NCI-H510A treated with DMSO at 0.1 percent for 48 hours (cell line): ENCODE results near the gene SH3BGRL.
A peak's percentile ranks its signal among the peaks of the same experiment; 100 is the strongest.

ENCODE experiments used
- DNase-seq: peaks from one replicate; lab custom pipeline; 2025; lab: John Stamatoyannopoulos, UW

The SH3BGRL gene

DNA sequence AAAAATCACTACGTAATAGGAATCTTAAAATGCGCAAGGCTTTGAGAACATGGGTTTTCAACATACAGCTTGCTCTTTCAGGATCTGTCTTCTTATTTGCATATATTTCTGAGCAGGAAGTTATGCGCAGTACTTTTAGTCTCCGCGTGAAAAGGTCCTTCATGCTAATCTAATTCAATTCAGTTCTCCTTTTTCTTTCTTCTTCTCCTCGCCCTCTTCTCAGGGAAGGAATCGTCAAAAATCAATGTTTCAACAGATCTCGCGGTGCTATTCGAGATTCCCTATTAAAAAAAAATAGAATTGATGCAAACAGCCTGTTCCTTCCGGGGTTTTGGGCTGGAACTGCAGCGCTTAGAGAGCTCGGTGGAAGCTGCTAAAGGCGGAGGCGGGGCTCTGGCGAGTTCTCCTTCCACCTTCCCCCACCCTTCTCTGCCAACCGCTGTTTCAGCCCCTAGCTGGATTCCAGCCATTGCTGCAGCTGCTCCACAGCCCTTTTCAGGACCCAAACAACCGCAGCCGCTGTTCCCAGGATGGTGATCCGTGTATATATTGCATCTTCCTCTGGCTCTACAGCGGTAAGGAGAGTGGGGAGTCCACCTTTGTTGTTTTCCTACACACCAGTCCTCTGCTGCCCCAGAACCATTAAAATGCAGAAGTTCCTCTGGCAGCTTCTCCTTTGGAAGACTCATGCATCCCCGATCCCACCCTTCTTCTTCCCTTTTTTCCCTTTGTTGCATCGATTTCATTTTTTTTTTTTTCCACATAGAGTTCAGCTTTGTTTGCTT lies at the start of gene SH3BGRL, which contains the start of gene HMGN5:
Gene SH3BGRL, plus strand, starts transcription at position 432 of the 785 bp plus-strand sequence. Its CDS starts 99 bp downstream, at position 531.
Gene HMGN5, minus strand, starts transcription at position 243 of the 785 bp plus-strand sequence. CDS start 80,364 bp downstream, outside the sequence.
- DNase-seq = peak; percentile 14

DNA sequence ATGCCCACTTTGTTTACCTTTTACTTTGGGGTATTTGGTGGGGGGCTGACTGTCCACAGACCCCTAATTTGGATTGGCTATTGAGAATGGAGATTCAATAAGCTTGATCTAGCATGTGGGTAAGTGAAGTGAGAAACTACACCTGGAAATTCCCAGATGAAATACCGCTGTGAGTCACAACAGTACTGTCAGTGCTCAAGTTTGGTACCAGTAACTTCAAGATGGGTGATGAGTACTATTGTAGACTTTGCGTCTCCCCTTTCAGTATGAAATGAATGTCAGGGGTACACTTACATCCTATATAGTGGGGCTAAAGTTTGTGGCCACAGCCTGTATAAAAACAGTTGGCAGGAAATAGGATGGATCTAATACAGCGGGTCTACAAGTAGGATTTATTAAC lies 33.5 kb upstream of the SH3BGRL start:
- no peak for DNase-seq

DNA sequence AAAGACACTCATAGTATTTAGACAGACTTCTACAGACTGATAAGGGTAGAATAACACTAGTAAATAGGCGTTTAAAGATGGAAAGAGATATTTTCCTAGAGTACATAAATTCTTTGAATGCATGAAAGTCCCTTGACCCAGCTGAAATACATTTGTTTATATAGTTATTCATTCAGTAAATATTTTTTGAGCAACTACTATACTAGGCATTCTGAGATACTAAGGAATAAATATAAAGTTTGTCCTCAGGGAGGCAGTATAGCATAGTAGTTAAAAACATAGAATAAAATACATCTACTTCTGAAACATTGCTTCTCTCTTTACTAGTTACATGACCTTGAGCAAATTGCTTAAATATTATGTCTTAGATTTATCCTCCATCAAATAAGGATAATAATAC lies 27.6 kb upstream of the SH3BGRL start:
- no peak for DNase-seq

DNA sequence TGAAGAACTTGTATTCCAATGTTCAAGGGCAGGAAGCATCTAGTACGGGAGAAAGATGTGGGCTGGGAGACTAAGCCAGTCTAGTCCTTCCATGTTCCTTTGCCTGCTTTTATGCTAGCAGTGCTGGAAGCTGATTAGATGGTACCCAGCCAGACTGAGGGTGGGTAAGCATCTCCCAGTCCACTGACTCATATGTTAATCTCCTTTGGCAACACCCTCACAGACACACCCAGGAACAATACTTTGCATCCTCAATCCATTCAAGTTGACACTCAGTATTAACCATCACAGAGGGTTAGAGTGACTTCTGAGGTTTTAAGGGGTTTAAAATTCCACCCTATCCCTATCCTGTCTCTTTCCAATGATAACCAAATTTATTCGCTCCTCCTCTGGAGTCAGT lies 6.6 kb upstream of the SH3BGRL start:
- DNase-seq = no peak

DNA sequence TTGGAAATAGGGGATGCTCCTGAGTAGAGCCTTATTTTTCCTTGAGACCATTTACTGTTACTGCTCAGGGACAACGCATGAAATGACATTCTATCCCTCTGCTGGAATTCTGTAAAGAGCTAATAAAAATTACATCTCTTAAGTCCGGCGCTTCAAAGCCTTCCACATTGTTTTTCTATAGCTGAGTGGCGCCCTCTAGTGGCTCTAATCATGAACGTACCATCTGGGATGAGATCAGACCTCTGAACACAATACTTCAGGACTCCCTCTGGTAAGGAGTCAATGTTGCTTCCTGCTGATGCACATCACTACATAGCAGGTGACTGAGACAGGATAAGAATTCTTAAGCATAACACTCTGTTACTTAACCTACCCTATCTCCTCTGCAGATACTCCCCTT lies 6.2 kb upstream of the SH3BGRL start:
- peak; percentile 7 for DNase-seq

DNA sequence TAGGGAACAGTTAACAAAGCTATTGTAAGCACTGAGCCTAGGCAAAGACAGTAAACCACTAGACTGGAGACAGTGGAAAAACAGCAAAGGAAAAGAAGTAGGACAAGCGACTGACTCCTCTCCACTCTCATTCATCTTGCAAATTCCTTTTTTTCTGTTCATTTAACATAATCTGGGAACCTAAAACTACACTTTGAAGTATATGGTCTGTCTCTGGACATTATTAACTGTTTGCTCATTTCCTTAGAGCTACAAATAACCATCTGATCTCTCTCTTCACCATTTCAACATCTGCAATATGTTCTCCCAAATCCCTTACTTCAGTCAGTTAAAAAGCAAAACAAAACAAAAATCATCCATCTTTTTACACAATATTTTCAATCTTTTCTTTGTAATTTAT lies 831 bp upstream of the SH3BGRL start:
- no peak for DNase-seq

DNA sequence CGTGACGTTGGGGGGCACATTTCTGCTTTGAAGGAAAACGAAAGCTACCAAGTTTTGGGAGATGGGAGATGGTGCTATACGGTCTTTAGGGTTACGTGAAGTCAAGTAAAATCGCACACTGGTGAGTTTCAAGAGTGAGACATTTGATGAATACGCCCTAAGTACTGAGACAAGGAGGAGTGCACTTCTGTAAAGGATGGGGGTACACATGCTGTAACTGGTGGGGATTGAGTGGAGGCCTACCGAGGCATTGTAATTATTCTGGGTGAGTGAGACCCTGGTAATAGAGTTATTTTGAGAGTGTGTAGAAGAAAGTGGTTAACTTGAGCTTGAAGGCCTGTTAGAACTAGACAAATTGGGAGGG lies 536 bp downstream of the SH3BGRL start:
- DNase-seq = no peak

DNA sequence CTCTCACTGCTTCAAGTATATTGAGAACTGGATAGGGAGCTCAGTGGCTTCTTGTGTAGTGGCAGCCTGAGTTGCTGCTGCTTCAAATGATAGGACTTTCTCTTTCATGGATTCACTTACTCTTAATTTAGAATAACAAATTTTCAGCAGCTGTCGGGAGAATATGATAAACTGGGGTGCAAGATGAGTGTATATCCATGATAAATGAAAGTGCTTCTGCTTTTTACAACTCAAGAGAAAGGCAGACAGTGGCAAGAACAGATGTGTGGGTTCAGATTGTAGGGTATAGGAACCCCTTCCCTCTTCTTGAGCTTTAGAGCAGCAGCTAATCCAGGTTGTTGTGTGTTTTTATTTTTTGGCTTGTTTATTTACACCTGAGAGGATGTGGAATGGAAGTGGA lies 1.0 kb downstream of the SH3BGRL start:
- no peak for DNase-seq

DNA sequence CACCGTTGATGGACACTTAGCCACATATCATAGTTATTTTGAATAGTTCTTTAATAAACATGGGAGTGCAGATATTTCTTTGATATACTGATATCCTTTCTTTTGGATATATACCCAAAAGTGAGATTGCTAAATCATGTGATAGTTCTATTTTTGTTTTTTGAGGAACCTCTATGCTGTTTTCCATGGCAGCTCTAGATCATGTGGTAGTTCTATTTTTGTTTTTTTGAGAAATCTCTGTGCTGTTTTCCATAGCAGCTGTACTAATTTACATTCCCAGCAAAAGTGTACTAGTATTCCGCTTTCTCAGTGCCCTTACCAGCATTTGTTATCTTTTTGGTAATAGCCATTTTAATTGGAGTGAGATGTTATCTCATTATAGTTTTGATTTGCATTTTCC lies 3.6 kb downstream of the SH3BGRL start:
- DNase-seq = no peak

DNA sequence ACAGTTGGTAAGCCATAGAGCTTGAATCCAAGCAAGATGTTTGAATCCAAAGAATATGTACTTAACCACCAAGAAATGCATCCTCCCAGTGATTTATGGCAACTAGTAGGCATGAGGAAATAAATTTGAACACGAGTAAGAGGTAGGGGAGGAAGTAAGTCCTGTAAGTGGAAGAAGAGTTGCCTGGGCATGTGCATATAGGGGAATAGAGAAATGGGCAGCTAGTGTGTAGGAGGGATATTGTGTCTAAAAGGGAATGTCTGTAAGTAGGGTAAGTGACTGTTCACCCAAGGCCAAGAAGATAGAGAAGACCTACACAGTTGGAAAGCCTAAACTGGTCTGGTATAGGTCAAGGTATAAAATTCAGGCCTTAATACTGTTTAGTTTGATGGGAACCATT lies 4.6 kb downstream of the SH3BGRL start:
- DNase-seq = no peak

DNA sequence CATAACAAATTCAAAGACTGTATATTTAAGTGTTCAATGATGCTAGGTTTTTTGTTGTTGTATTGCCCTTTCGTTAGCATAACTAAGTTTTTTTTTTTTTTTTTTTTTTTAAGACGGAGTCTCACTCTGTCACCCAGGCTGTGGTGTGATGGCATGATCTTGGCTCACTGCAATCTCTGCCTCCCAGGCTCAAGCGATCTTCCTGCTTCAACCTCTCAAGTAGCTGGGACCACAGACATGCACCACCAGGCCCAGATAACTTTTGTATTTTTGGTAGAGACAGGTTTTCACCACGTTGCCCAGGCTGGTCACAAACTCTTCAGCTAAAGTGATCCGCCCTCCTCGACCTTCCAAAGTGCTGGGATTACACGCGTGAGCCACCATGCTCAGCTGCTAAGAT lies 7.0 kb downstream of the SH3BGRL start:
- no peak for DNase-seq

DNA sequence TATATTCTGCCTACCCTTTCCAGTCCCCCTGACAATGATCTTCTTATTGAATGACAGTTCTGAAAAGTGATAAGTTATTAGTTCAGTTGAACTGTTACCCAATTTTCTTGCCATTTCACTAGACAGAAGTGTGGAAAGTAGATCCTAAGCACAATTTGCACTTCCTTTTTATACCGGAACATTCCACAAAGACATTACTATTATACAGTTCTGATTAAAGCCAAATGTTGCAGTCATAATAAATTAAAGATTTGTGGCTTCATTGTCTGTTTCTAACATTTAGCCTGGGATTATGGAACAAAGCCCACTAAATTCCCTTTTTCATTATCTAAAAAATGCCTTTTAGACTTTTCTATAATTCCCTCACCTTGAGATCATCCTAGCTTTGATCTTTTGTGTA lies 13.8 kb downstream of the SH3BGRL start:
- no peak for DNase-seq

DNA sequence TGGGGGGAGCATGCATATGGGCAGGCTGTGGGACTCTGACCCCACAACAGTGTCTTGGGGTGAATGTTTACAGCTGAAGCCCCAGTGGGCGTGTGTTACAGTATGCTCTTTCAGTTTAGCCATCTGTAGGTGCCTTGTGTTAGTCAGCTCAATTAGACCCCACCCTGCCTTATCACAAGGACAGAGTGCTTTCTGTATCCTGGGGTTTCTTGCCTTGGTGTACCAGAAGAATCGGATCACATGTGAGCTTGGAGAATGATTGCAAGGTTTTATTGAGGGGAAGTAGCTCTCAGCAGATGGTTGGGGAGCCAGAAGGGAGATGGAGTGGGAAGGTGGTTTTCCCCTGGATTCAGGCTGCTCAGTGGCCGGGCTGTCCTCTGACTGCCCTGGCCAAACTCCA lies 27.3 kb downstream of the SH3BGRL start:
- DNase-seq = no peak

DNA sequence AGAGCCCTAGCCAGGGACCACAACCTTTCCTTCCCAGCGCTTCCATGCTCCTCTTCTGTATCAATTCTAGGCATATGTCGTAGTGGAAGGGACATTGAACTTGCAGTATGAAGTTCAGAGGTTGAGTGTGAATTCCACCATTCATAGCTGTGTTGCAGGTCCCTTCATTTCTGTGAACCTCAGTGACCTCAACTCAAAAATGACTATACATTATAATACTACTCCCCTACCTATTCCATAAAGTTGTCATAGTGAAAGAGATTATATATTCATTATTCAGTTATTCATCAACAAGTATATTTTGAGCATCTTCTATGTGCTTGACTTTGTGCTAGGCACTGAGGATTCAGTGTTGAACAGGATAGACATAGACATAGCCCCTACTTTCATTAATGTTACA lies 28.0 kb downstream of the SH3BGRL start:
- no peak for DNase-seq

DNA sequence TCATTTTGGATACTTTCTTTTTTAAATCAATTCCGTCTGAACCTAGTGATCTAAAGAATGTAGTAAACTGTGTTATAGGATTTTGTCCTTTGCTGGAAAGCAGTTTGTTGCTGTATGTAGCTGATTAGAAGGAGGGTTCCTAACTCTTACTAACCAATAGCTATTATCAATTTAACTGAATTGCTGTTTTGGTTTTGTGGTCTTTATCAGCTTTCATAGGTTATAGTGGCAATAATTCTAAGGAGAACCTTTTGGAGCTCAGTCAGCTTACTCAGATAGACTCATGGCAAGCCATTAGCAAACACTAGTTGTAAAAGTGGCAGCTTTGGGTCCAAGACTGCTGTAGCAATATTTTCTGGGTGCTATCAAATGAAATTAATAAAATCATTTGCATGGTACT lies 29.6 kb downstream of the SH3BGRL start:
- DNase-seq = no peak

DNA sequence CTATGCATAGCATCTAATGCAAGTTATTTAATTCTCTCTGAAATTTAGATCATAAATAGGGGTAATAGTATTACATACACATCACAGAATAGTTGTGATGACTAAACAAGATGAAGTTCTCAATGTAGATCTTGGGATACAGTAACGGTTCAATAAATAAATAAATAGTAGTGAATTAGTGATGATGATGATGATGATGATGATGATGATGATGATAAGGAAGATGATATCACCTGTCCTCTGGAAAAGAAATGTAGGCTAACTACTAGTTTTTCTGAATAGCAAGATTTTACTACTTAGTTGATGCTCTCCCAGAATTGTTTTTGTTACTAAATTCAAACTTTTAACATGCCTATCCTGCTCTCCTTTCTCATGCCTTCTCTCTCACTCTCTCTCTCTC lies 30.3 kb downstream of the SH3BGRL start:
- DNase-seq = no peak

DNA sequence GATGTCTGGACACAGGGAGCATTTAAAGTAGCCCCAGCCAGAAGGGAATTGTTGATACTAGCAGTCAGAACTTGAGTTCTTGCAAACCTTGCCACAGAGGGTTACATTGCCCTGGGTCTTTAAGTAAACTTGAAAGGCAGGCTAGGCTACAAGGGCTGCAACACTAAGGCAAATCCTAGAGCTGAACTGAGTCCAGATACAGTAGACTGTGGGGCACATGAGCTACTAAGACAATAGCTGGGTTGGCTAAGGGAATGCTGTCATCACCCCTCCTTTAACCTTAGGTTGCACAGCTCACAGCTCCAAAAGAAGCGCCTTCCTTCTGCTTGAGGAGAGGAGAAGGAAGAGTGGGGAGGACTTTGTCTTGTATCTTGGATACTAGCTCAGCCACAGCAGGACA lies 35.6 kb downstream of the SH3BGRL start:
- no peak for DNase-seq

DNA sequence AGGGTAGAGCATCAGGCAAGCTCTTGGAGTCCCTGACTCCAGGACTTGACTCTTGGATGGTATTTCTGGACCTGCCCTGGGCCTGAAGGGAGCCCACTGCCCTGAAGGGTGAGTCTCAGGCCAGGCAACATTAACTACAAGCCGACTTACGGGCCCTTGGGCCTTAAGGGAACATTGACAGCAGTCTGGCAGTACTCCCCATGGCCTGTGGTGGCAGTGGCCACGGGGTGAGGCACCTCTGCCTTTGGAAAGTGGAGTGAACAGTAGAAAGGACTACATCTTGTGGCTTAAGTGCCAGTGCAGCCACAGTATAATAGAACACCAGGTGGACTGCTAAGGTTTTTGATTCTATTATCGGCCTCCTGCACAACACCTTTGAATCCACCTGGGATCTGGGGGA lies 36.3 kb downstream of the SH3BGRL start:
- DNase-seq = no peak

DNA sequence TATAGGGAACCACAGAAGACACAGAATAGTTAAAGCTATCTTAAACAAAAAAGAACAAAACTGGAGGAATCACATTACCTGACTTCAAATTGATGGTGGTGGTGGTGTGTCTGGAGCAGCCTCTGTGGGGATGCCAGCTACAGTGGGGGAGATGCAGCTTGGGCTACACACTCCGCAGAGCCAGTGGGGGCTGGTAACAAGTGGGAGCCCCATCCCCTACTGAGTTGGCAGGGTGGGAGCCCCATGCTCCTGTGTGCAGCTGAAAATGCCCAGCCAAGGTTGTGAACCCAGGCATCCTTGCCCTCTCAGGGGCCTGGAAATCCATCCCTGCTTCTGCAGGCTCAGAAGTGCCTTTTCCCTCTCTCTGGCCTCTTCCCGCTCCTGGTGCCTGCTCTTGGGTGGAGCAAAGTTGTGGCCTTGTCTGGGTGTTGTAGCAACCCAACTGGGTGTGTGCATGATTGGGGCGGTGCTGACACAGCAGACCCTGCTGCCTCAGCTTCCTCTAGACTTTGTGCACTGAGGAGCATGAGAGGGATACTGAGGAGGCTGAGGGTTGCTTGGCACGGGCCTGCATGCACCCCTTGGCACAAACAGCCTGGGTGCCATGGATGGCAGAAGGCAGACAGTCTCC lies 38.9 kb downstream of the SH3BGRL start:
- DNase-seq = no peak

DNA sequence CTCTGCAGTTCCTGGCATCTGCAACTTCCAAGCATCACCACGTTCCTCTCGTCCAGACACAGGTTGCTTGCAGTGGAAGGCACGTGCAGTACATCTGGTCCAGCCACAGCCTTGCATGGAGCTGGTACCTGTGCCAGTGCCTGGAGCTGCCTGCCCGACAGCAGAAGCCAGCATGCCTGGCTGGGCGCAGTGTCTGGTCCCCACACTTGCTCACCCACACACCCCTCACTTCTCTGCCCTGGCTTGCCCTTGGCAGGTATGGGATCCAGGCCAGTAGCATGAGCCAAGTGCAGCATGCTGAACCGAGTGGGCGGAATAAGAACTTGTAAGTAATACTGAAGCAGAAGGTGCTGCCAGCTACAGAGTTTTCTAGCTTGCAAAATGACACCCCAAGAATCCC lies 39.9 kb downstream of the SH3BGRL start:
- no peak for DNase-seq

DNA sequence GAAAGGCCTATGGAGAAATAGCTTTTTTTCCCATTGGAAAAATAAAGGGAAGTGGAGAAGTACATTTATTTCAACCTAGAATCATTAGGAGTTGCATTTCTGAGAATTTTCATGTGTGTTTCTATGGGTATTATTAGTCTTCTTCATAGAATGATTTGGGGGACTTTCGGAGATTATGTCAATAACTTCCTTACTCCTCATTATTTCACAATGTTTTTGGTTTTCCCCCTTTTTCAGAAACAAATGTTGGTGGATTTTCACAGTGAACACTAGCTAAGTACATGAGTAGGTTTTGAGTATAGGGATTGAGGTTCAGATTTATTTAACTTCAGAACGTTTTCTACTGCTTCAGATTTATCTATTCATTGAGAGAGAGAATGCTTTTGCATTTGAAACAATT lies 54.0 kb downstream of the SH3BGRL start:
- DNase-seq = no peak

DNA sequence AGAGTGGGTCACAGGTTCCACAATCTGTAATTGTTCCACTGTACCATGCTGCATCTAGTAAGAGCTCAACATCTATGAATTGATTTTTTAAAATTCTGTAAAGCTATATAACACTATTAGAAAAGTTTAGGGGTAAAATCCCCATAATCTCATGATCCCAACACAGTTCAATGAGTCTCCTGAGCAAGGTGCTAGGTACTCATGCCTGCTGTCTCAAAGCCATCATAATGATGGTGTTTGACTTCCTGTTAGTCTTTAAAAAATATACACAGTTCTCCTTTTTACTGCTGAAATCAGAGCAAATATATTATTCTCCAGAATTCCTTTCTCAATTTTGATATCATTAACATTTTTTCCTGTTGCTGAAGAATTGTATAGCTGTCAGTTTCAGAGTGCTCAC lies 55.9 kb downstream of the SH3BGRL start:
- no peak for DNase-seq

DNA sequence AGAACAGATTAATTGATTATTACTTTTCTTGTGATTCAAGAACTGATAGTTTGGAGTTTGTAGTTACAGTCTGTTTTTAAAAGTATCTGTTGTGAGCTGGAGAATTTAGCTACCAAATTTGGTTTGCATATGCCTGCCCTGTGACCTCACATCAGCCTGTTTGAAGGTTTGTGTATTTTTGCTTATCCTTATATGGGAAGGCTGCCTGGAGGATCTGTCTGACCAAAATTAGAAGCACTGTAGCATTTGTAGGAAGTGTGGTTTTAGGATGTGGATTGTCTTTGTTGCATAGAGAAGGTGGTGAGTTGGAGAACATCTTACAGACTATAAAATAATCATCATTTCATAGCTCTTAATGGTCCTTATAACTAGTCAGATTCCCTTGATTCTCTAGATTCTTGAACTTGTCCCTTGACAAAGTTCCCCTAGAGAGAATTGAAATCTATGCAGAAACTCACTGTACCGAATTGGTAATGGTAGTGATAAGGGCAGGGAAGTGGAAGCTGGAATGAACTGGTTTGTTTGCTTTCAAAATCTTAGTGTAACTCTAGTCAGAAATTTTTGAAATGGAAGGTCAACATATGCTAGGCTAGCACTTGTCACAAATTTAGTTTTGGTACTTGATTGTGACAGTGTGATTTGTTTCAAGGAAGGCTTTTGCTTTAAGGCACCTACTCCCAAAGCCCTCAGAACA lies 57.3 kb downstream of the SH3BGRL start:
- no peak for DNase-seq
